ENCODE measurements around the gene OR52I2.

Gene OR52I2

GRCh38 chr11:4546878-4547277 is 34.7 kb upstream of the OR52I2 start:
- H3K36me3 ChIP-seq (ENCODE audit: control insufficient read depth, insufficient read depth, low read length), result no peaks in the 10 kb centered on the region
- no peak for TF ChIP-seq CTCF (IDR thresholded peaks at IDR 0.05; ENCODE audit: insufficient read depth, low read length, poor library complexity, severe bottlenecking)
- H3K4me3 ChIP-seq (replicated peaks; ENCODE audit: low read depth, low read length), result no peak overlapping the region
- DNase-seq (ENCODE audit: extremely low read depth, insufficient read length), result no peak
- no peaks in the 10 kb centered on the region; the same call in 1 of the 2 replicates for H3K27me3 ChIP-seq (replicated peaks; ENCODE audit: control insufficient read depth, insufficient read depth, low read length)

GRCh38 chr11:4547416-4547815 is 34.1 kb upstream of the OR52I2 start:
- Histone ChIP-seq H3K36me3 (ENCODE audit: control insufficient read depth, insufficient read depth, low read length) (no peaks in the 10 kb centered on the region), H3K4me3 (replicated peaks; ENCODE audit: low read depth, low read length) (no peak overlapping the region), H3K27me3 (replicated peaks; ENCODE audit: control insufficient read depth, insufficient read depth, low read length) (no peaks in the 10 kb centered on the region; the same call in 1 of the 2 replicates)
- no peak for DNase-seq (ENCODE audit: extremely low read depth, insufficient read length)
- no peak for TF ChIP-seq CTCF (IDR thresholded peaks at IDR 0.05; ENCODE audit: insufficient read depth, low read length, poor library complexity, severe bottlenecking)

- Histone ChIP-seq H3K27me3 (replicated peaks; ENCODE audit: control insufficient read depth, insufficient read depth, low read length) (no peaks in the 10 kb centered on the region; the same call in 1 of the 2 replicates), H3K36me3 (ENCODE audit: control insufficient read depth, insufficient read depth, low read length) (no peaks in the 10 kb centered on the region), H3K4me3 (replicated peaks; ENCODE audit: low read depth, low read length) (no peak overlapping the region)
- DNase-seq (ENCODE audit: extremely low read depth, insufficient read length), result no peak
- peak; percentile 57 for TF ChIP-seq CTCF (IDR thresholded peaks at IDR 0.05; ENCODE audit: insufficient read depth, low read length, poor library complexity, severe bottlenecking)
Measured at GRCh38 chr11:4551346-4551979, 30.1 kb upstream of the OR52I2 start.

- Histone ChIP-seq H3K27me3 (replicated peaks; ENCODE audit: control insufficient read depth, insufficient read depth, low read length) (no peaks in the 10 kb centered on the region), H3K4me3 (replicated peaks; ENCODE audit: low read depth, low read length) (no peak overlapping the region), H3K36me3 (ENCODE audit: control insufficient read depth, insufficient read depth, low read length) (no peaks in the 10 kb centered on the region)
- DNase-seq (ENCODE audit: extremely low read depth, insufficient read length), result no peak
- no peak for TF ChIP-seq CTCF (IDR thresholded peaks at IDR 0.05; ENCODE audit: insufficient read depth, low read length, poor library complexity, severe bottlenecking)
Measured at GRCh38 chr11:4559527-4560440, 21.8 kb upstream of the OR52I2 start.

GRCh38 chr11:4560467-4560866 is 21.1 kb upstream of the OR52I2 start:
- H3K4me3 ChIP-seq (replicated peaks; ENCODE audit: low read depth, low read length), result no peak overlapping the region
- no peaks in the 10 kb centered on the region for H3K36me3 ChIP-seq (ENCODE audit: control insufficient read depth, insufficient read depth, low read length)
- H3K27me3 ChIP-seq (replicated peaks; ENCODE audit: control insufficient read depth, insufficient read depth, low read length), result no peaks in the 10 kb centered on the region
- DNase-seq (ENCODE audit: extremely low read depth, insufficient read length), result no peak
- no peak for TF ChIP-seq CTCF (IDR thresholded peaks at IDR 0.05; ENCODE audit: insufficient read depth, low read length, poor library complexity, severe bottlenecking)
